GM21367 (cell line): Measurements from ENCODE around the gene FOXL1.

Experiments used
- ATAC-seq: cut with Tn5 transposase; IDR thresholded peaks from one replicate; pipeline ENCODE4 v1.9.1; 2021; ENCODE audit not compliant: unreplicated experiment

FOXL1 gene

DNA sequence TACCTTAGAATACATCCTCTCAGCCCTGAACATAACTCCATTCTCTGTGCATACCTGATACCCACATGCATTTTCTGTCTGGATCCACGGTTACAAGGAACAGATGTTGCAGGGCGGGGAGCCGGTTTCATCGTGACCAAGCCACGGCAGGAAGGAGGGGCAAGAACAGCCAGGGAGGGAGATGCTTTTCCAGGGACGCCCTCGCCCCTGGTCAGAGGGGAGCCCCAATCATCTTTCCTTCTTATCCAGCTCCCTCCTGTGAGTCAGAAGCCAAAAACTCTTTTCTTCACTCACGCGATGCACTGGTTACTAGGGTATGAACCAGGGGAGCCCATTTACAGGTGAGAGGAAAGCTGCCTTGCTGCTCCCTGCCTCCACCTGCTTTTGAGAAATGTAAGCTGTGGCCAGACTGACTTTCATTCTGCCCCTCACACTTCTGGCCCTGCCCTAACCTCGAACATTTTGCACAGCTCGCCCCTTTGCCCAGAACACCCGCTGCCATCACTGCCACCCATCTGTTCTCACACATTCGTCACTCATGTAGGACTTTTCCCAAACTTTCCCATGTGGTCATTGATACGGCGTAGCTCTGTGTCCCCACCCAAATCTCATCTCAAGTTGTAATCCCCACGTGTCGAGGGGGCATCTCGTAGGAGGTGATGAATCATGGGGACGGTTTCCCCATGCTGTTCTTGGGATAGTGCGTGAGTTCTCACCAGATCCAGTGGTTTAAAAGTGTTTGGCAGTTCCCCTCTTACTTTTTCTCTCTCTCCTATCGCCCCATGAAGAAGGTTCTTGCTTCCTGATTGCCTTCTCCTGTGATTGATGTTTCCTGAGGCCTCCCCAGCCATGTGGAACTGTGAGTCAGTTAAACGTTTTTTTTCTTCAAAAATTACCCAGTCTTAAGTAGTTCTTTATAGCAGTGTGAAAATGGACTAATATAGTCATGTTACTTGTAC, 20.5 kb downstream of the FOXL1 start:
- ATAC-seq, result no peak

GRCh38 chr16:86601356-86601755, 23.0 kb downstream of the FOXL1 start:
- ATAC-seq, result no peak

DNA sequence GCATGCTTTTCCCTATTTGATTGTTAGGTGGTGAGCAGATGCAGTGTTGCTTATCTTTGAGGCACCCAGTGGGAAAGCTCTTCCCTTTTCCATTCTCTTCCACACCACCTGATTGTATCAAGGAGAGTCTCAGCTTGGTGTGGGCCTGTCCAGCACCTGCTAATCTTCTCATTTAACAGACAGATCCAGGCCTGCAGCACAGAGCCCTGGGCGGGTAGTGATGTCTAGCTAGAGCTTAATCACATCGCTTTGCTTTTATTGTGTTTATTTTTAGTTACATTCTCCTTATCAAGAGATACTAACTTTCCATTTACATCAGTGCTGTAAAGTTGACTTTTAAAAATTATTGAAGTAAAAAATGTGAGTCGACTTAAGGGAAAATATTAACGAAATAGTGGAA, 24.2 kb downstream of the FOXL1 start:
- no peak for ATAC-seq

DNA sequence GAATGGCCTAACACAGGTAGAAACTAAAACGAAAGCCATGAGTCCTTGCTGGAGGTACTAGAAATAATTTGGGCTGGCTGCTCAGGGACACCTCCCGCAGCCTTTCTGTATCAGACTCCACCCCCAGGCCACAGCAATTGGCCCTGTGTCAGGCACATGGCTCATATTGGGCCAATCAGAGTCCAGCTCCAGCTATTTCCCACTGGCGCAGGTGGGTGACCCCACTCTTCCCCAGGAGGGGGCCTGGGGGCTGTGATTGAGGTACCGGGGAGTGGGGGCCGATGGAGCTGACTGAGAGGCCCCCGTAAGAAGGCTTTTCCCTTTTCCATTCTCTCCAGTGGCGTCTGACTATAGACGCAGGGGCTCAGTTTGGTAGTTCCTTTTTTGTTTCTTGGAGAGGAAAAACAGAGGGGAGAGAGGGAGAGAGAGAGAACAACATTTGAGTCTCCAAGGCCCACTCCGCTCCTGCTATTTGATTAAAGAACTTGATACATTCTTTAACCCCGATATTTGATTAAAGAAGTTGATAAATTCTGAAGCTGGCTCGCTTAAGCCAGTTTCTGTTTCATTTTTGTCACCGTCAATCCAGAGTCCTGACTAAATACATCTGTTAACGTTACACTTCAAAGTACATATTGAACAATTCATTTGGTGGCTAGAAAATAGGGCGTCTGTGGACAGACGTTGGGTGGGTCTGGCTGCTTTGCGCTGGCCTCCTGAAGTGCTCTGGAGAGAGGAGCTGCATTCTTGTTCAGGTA, 26.3 kb downstream of the FOXL1 start:
- ATAC-seq, result no peak

DNA sequence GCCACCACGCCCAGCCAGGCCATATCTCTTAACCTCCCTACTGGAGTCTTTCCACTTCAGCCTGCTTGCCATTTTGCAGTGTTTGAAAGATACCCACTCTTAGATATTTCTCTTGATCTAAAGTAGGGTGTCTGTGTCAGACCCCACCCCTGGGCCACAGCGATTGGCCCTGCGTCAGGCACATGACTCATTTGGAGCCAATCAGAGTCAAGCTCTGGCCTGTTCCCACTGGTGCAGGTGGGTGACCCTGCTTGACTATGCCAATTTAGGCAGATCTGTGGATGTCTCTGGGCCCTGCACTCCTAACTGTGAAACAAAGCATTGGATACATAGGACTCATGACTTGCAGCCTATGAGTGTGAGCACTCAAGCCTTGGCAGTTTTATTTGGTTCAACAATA, 27.6 kb downstream of the FOXL1 start:
- no peak for ATAC-seq

GRCh38 chr16:86608301-86608747, 30.0 kb downstream of the FOXL1 start:
- no peak for ATAC-seq

DNA sequence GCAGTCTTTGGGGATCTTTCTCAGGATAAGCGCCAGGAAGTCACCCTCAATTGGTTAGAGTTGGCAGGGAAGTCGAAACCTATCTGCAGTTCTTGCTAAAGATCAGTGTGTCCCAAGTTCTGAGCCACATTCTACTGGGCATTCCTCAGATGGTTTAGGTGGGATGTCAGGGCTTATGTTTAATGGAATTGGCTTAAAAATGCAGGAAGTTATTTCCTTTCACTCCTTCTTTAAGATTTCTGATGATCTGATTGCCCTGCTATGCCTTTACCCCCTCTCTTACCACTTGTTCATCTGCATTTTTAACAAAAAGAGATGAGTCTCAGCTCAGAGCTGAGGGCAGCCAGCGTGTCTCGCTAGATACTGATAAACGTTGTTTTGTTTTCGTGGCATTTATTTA, 30.8 kb downstream of the FOXL1 start:
- ATAC-seq, result no peak

GRCh38 chr16:86609661-86610060, 31.3 kb downstream of the FOXL1 start:
- no peak for ATAC-seq

DNA sequence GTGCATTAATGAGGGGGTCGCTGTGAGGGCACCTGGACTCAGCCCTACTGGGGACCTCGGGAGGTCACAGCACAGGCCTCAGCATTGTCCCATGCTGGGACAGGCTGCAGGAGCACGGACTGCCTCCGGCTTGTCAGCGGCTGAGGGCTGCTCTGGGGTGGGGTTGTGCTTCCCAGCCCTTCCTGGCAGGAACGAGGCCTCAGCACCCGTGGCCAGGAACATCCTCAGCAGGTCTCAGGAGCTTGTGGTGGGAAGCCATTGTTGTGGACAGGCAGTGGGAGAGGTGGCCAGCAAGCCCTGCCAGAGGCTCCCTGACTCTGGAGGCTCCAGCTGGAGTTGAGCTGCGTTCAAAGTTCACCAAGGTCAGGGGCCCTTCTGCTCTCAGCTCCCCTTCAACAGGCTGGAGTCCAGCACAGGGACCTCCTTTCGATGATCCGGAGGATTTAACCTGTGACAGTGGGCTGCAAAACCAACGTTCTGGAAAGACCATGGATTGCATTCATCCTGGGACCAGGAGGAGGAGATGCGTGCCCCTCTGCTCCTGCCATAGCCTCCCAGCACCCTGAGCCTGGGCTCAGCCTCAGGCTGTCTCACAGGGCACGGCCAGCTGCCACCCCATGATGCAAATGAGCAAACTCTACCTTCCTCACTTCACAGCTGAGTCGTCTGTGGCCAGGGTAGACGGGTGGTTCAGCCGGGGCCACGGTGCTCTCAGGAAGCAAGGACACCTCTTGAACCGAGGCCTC, 32.6 kb downstream of the FOXL1 start:
- ATAC-seq, result no peak

DNA sequence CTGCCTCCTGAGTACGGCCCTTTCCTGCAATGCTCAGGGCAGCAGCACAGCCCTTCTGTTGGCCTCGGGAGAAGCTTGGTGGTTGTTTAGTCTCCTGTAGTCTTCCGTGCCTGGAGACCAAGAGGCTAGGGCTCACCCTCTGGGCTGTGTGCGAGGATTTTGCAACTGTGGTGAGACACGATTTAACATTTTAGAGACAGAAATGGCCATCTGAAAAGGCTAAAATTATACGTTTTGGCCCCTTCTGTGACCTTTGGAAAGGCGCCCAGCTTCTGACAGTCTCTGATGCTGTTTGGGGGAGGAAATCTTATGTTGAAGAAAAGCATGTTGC, 33.1 kb downstream of the FOXL1 start:
- no peak for ATAC-seq

GRCh38 chr16:86611941-86612340, 33.6 kb downstream of the FOXL1 start:
- no peak for ATAC-seq

DNA sequence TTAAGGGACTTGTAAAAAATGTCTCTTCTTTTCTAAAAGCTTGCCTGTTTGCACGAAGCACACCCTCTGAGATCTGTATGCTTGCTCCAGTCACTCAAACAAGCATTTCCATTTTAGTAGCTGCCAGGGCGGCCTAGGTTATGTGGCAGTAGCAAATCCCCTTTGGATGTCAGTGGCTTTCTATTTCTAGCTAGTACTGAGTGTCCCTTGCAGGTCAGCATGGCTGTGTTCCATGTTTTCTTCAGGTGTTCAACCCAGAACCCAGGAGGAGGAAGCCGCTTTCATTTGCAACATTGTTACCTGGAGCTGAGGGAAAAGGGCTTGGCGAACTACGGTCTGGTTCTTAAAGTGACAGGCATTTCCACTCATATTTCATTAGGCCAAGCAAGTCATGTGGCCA, 36.4 kb downstream of the FOXL1 start:
- ATAC-seq, result no peak

- no peak for ATAC-seq
Measured at GRCh38 chr16:86616906-86617305, 38.6 kb downstream of the FOXL1 start.

- no peak for ATAC-seq
Measured at GRCh38 chr16:86618431-86619238, 40.3 kb downstream of the FOXL1 start.

DNA sequence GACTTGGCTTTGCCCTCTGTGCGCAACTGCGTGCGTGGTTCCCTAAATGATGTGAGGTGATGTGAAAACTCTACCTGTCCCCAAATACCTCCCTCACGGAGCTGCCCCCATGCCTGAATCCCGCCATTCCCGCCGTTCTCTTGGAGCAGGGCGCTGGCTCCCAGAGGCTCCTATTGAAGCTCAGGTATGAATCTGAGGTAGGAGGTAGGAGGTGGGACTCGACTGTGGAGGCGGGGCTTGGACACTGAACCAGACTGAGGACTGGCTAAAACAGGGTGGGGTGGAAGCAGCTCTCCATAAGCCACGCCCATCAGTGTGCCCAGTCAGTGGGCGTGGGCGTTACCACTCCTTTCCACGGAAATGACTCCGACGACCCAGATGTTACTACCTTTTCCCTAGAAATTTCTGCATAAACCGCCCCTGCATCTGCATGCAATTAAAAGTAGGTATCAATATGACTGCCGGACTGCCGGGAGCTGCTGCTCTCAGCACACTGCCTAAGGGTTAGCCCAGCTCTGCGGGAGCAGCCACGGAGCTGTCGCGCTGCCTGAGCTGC, 41.0 kb downstream of the FOXL1 start:
- no peak for ATAC-seq

DNA sequence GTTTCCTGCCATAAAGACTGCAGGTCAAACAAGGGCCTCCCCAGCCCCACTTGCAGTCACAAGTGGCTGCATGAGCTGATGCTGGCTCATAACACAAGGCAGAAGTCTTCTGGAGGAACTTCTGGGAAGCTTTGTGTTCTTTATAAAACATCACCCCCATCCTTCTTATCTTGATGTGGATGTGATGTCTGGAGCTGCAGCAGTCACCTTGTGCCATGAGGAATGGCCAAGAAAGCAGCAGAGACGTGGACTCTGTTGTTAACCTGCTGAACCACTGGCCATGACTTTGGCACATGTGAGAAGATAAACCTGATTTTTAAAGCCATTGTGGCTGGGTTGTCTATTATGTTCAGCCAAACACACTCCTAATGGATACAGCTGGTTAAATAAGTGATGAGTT, 41.8 kb downstream of the FOXL1 start:
- ATAC-seq, result no peak

DNA sequence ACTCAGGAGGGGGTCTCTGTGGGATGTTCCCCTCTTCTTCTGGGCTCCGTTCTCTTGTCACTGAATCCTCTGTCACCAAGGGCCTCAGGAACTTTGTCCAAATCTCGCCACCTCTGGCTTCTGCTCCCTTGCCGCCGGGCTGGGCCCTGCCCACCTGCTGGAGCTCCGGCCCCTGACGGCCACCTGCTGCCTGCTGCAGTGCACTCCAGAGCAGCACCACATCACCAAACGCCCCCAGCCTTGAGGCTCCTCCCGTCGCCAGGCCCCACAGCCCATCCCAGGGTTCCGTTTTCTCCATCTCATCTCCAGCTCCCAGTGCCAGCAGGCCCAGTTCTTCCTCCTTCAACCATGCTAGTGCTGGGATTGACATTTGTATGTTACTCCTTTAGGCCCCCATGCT, 43.6 kb downstream of the FOXL1 start:
- ATAC-seq, result no peak

DNA sequence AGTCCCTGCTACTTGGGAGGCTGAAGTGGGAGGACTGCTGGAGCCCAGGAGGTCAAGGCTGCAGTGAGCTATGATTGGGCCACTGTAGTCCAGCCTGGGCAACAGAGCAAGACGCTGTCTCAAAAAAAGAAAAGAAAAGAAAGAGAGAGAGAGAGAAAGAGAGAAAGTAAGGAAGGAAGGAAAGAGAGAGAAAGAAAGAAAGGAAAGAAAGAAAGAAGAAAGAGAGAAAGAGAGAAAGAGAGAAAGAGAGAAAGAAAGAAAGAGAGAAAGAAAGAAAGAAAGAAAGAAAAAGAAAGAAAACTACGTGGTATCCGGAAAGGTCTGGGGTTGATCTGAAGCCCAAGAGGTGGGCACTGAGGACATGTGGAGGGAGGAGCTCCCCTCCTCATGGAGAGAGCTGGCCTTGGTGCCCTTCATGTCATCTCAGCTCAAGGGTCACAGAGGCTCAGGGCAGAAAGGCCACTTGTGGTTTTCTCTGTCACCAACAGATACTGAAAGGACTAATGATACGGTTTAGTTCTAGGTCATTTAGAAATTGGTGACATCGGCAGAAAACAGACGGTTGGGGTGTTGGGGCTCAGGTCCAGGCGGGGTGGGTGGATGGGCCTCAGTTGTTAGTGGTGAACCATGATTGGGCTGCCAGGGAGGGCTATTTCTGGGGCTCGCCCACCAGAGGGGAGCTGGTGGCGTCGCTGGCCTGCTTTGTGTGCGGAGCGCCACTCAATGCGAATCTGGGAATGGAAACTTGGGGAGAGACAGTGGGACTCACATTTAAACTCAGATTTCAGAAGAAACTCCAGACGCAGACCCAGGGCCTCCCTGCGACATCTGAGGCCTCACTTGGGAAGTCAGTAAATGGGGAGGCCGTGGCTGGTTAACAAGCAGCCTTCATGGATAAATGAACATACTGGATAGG, 44.6 kb downstream of the FOXL1 start:
- ATAC-seq, result no peak

DNA sequence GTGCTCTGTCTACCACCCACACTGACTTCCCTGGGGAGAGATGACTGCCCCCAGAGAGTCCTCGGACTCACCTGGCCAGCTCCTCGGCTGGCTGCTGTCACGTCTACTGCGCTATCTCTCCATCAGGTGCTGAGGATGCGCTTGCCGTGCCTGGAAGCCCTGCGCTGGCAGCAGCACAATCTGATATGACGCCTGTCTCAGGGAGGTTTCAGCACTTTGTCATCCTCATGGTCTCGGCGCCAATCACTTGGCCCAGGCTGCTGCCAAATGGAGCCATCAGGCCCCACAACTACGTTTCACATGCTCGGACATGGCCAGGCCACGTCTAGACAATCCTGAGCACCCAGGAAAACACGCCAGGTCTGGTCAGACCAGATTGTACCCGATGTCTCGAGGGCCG, 46.7 kb downstream of the FOXL1 start:
- ATAC-seq, result no peak
